Body of pancreas (tissue), 4 donors: ENCODE results near the gene HEY2. TPM values are rescaled to one million over a fixed set of nuclear protein-coding genes. Genes with fewer than 3 reads are reported as not detected.
"Not testable (repeated sequence)": the region's sequence is repeated elsewhere in the genome, so short reads cannot be mapped to it uniquely, and the experiment has no call there.

Source experiments
- ATAC-seq: fragments of 150-250 bp; one replicate; pipeline ENCODE4 v1.9.1; 2016
- DNase-seq, 4 donors: peaks; one replicate each; pipeline ENCODE4 v3.0.0-alpha.2; 2019
- H3K27ac ChIP-seq, 4 donors: fragments of 200-600 bp; sonication (generic); 1 replicate in 3 of 4; 2 replicates in 1 of 4; pipeline versions ENCODE4 v1.5.1 to v1.6.1; 2016 to 2019; ENCODE audit warnings: mild to moderate bottlenecking in 1 of 4, mixed read lengths in 1 of 4, moderate library complexity in 1 of 4
- H3K27me3 ChIP-seq, 2 donors: fragments of 200-600 bp; sonication (generic); one replicate each; pipeline ENCODE4 v1.6.0; 2016; ENCODE audit warnings: mild to moderate bottlenecking in 1 of 2
- H3K36me3 ChIP-seq, 2 donors: fragments of 200-600 bp; sonication (generic); replicated peaks in 1 of 2; 2 replicates each; pipeline ENCODE4 v1.5.1; 2016; ENCODE audit warnings: low read depth in 2 of 2; ENCODE audit not compliant: insufficient read depth in 1 of 2
- H3K4me1 ChIP-seq: fragments of 200-600 bp; sonication (generic); one replicate; pipeline ENCODE4 v1.6.0; 2016
- H3K4me3 ChIP-seq, 2 donors: fragments of 200-600 bp; sonication (generic); 1 replicate in 1 of 2; 2 replicates in 1 of 2; pipeline ENCODE4 v1.5.1; 2016 to 2019
- H3K9me3 ChIP-seq, 3 donors: fragments of 200-600 bp; sonication (generic); 1 replicate in 2 of 3; 2 replicates in 1 of 3; pipeline ENCODE4 v1.5.1; 2016
- POLR2A ChIP-seq, 3 donors: fragments of 450-650 bp; IDR thresholded peaks; one replicate each; pipeline ENCODE4 v1.6.1; 2016; ENCODE audit warnings: antibody characterized with exemption in 3 of 3, mild to moderate bottlenecking in 2 of 3
- WGBS, 2 donors: methylation state at CpG; one replicate each; pipeline ENCODE4 v1.1.5; 2017; 5-methylcytosine and 5-hydroxymethylcytosine counted together
- intact Hi-C: fragments of 100-400 bp; cut with DNase I; formaldehyde crosslinking; loops from one replicate; pipeline ENCODE4 v1.15.1; 2023
- total RNA-seq, 2 donors: library from RNA; depleted of rRNA; stranded (reverse); fragments of >200 nt; gene quantifications; one replicate each; pipeline ENCODE4 v1.1.0, GENCODE V29; 2016
- TF ChIP-seq, protein P1 (sequence below), 7 experiments: fragments of 450-650 bp in 4 of 7; fragments of 200-600 bp in 3 of 7; sonication (generic) in 3 of 7; IDR thresholded peaks; one replicate each; pipeline ENCODE4 v1.5.1; 2016 to 2019; ENCODE audit warnings: antibody characterized with exemption in 7 of 7

The HEY2 gene
- 1 to 10 TPM; 2.6 to 7.3 TPM for total RNA-seq

- no peaks in the 10 kb centered on the region for H3K36me3 ChIP-seq
- intact Hi-C loops: no loop called here
- peak; percentile 95 to 96 (median 96) for DNase-seq
- WGBS, 2 donors: 1% methylated on average over 16 to 79 of the region's 95 CpGs
- peaks cover 22% of the 10 kb centered on the region for H3K4me1 ChIP-seq
- TF ChIP-seq, protein P1, sequence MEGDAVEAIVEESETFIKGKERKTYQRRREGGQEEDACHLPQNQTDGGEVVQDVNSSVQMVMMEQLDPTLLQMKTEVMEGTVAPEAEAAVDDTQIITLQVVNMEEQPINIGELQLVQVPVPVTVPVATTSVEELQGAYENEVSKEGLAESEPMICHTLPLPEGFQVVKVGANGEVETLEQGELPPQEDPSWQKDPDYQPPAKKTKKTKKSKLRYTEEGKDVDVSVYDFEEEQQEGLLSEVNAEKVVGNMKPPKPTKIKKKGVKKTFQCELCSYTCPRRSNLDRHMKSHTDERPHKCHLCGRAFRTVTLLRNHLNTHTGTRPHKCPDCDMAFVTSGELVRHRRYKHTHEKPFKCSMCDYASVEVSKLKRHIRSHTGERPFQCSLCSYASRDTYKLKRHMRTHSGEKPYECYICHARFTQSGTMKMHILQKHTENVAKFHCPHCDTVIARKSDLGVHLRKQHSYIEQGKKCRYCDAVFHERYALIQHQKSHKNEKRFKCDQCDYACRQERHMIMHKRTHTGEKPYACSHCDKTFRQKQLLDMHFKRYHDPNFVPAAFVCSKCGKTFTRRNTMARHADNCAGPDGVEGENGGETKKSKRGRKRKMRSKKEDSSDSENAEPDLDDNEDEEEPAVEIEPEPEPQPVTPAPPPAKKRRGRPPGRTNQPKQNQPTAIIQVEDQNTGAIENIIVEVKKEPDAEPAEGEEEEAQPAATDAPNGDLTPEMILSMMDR (IDR thresholded peaks at IDR 0.05): peak in 2 of 7 experiments; percentile 31 to 46
- peak; percentile 85 to 92 (median 89) for TF ChIP-seq POLR2A (IDR thresholded peaks at IDR 0.05)
- ATAC-seq: peak; percentile 82
- peak within 1 kb of the TSS; percentile 85 to 96 (median 90) for H3K27ac ChIP-seq
- H3K27me3 ChIP-seq: no peaks in the 10 kb centered on the region
- H3K9me3 ChIP-seq: no peaks in the 10 kb centered on the region
- peak within 1 kb of the TSS; percentile 27 to 57 for H3K4me3 ChIP-seq
These were observed at the start of gene HEY2 for GRCh38 chr6:125749173-125749864. HEY2 (plus strand) TSS chr6:125749632; CDS start chr6:125749777, 145 bp downstream.

DNA sequence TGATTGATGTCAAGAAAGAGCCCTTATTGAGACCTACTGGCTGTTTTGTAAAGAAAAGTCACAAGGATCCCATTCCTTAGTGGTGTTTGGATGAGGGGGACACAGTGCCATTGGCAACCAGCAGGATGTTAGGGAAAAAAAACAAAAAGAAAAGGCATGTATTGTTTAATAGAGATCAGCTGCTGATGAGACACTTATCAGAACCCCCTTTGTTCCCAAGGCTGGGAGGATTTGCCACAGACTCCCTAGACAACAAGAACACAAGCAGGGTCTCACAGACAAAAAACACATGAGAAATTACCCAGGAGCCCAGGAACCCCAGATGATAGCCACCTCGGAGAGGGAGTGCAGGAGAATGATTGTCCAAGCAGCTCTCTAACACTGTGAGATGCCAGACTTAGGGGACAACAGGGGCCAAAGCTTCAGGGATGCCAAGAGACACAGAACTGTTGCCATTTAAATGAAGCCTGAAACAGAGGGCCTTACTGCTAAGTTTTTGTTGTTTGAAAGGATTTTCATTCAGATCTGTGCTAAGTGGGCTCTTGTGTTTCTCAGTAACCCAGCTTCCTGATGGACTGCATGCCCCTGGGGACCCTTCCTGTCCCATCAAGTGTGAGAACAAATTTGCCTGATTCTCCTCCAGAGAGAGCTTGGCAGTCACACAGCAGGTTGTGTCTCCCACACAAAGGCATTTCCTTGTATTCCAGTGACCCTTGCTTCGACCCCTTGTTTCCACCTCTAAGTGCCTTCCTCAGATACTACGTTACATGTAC is 48.7 kb upstream of the HEY2 start:
- Histone ChIP-seq H3K4me3 (no peak overlapping the region), H3K36me3 (no peaks in the 10 kb centered on the region), H3K27me3 (no peaks in the 10 kb centered on the region), H3K4me1 (peaks cover 6% of the 10 kb centered on the region), H3K27ac (no peak overlapping the region), H3K9me3 (no peaks in the 10 kb centered on the region)
- TF ChIP-seq, protein P1 (IDR thresholded peaks at IDR 0.05): no peak
- no peak for TF ChIP-seq POLR2A (IDR thresholded peaks at IDR 0.05)
- intact Hi-C loops: no loop called here
- ATAC-seq: no peak
- WGBS, 2 donors: 82 to 91% methylated on average over 3 of the region's 3 CpGs
- DNase-seq: no peak

DNA sequence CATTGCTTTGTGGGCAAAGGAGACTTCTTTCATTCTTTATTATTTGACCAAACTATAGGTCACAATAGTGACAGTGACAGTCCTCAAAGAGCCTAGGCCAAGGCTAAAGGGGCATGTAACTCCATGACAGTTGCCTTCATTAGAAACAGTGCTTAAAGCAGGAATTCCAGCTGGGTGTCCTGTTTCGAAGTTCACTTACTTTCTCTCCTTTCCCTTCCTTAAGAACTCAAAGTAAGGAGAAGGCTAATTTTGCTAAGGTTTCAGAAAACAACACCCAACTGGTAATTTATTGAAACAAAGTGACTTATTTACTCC is 48.1 kb upstream of the HEY2 start:
- intact Hi-C loops: no loop called here
- Histone ChIP-seq H3K4me1 (peaks cover 6% of the 10 kb centered on the region), H3K4me3 (no peak overlapping the region), H3K9me3 (no peaks in the 10 kb centered on the region), H3K36me3 (no peaks in the 10 kb centered on the region), H3K27ac (no peak overlapping the region), H3K27me3 (no peaks in the 10 kb centered on the region)
- ATAC-seq (no peak), DNase-seq (no peak)
- 86 to 88% methylated on average over 1 of the region's 1 CpG for WGBS, 2 donors
- no peak for TF ChIP-seq POLR2A (IDR thresholded peaks at IDR 0.05)
- TF ChIP-seq, protein P1 (IDR thresholded peaks at IDR 0.05): no peak

DNA sequence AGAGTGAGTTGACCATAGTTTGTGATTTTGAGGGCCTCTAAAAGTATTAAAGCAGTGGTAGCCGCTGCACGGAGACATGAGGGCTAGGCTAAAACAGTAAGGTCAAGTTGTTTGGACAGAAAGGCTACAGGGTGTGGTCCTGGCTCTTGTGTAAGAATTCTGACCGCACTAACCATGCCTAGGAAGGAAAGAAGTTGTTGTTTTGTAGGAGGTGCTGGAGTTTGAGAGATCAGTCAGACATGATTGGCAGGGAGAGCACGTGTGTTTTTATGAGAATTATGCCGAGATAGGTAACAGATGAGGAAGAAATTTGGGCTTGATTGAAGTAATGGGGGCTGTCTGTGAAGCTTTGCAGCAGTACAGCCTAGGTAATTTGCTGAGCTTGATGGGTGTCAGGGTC is 45.5 kb upstream of the HEY2 start:
- ATAC-seq, H3K36me3 ChIP-seq, H3K4me3 ChIP-seq, DNase-seq, H3K9me3 ChIP-seq, H3K4me1 ChIP-seq, H3K27ac ChIP-seq, H3K27me3 ChIP-seq, intact Hi-C loops: not testable (repeated sequence)
- WGBS, 2 donors: 81 to 83% methylated on average over 2 to 5 of the region's 5 CpGs

- ATAC-seq: no peak
- intact Hi-C loops: no loop called here
- 74 to 85% methylated on average over 4 of the region's 4 CpGs for WGBS, 2 donors
These were observed 41.7 kb upstream of the HEY2 start for GRCh38 chr6:125707615-125708243.

More at GRCh38 chr6:125707615-125708243, 41.7 kb upstream of the HEY2 start:
- H3K36me3 ChIP-seq: no peaks in the 10 kb centered on the region
- DNase-seq: no peak
- H3K9me3 ChIP-seq: no peaks in the 10 kb centered on the region
- no peak overlapping the region for H3K27ac ChIP-seq
- TF ChIP-seq, protein P1 (IDR thresholded peaks at IDR 0.05): no peak
- TF ChIP-seq POLR2A (IDR thresholded peaks at IDR 0.05): no peak
- H3K27me3 ChIP-seq: no peaks in the 10 kb centered on the region
- H3K4me1 ChIP-seq: no peaks in the 10 kb centered on the region
- no peak overlapping the region for H3K4me3 ChIP-seq
